NCI-H146 treated with DMSO at 0.1 percent for 48 hours (cell line): ENCODE data around the gene CELA2B.

ENCODE experiments used
- DNase-seq: peaks from one replicate; lab custom pipeline; 2025; ENCODE audit not compliant: unreplicated experiment; lab: John Stamatoyannopoulos, UW

CELA2B gene

DNA sequence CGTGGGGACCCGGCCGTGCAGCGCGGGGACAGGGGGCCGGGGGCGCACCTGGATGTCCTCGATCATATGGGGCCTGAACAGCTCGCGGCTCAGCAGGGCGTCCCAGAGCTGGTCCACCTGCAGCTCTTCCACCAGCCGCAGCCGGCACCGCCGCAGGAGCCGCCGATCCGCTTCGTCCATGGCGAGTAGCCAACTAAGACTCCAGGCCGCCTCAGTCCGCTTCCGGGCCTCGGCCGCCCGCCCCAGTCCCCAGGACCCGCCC lies 48.0 kb downstream of the CELA2B start, which contains the start of gene CASP9:
TSS of gene CASP9 (minus strand) at position 195 of the 262 bp plus-strand sequence. CDS start at position 180, 15 bp downstream.
- no peak for DNase-seq

DNA sequence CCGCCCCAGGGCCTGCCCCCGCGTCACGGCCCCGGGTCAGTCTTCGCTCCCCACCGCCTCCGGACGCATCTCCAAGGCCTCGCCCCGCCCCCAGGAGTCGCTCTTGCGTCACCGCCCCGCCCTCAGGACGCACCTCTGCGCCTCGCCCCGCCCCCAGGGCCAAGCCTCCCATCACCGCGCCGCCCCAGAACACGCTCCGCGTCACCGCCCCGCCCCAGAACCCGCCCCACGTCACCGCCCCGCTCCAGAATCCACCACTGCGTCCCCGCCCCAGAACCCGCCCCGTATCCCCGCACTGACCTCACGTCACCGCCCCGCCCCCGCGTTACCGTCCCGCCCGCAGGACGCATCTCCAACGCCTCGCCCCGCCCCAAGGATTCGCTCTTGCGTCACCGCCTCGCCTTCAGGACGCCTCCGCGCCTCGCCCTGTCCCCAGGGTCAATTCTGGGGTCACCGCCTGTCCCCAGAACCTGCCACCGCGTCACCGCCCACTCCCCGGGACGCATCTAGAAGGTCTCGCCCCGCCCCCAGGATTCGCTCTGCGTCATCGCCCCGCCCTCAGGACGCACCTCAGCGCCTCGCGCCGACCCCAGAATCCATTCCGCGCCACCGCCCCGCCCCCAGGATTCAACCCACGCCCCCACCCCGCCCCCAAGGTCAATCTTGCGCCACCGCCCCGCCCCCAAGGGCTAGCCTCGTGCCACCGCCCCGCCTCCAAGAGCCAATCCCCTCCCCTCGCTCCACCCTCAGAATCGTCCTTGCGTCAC lies 48.6 kb downstream of the CELA2B start:
- peak; percentile 88 for DNase-seq

DNA sequence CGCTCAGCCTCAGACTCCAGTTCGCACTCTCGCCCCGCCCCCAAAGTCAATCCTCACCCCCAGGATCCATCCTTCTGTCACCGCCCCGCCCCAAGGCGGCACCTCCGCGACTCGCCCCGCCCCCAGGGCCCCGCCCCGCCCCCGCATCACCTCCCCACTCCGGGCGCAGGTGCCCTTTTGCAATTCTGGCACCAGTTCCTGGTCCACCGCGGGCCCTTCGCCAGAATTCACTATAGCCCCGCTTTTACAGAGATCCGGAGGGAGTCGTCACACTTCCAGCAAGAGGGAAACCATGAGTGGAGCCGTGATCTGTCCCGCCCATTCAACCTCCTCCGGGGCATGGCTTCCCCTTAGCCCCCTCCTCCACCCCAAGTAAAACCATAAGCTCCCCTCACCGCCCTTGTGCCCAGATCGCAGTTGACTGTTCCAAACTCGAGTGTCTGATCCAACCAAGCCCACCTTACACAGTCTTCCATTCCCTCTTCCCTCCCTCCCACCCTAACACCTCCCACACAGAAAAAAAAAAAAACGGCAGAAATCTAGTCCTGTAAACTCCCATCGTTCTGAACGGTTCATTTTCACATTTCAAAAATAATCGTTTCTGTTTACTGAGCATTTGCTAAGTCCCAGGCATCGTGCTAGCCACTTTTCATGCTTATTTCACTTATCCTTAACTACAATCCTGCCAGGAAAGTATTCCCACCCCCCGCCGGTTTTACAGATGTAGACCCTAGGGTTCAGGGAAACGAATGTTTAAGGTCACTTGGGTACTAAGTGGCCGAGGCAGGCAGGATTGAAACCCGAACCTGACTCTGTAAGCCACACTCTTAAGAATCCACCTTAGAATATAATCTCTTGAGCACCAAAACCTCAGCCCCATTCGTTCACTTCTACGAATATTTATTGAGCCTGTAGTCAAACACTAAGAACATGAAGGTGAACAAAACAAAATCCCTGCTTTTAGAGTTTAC lies 49.4 kb downstream of the CELA2B start:
- DNase-seq = no peak

DNA sequence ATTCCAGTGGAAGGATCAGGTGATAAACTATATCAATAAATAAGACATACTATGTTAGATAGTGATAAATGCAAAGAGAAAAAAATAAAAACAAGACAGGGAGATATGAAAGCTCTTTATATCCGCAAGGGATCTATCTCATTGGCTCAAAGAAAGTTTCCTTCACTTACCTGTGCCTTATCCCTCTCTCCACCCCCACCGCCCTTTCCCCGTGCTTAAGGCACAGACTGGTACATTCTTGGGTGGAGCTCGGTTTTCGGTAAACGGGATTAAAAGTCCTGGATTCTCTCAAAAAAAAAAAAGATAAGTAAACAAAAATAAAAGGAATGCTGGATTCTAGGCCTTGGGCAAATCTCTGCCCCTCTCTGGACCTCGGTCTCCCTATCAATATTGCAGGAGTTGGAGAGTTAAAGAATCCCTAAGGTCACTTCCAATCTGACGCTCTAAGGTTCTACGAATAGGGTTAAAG lies 50.2 kb downstream of the CELA2B start:
- DNase-seq = no peak

DNA sequence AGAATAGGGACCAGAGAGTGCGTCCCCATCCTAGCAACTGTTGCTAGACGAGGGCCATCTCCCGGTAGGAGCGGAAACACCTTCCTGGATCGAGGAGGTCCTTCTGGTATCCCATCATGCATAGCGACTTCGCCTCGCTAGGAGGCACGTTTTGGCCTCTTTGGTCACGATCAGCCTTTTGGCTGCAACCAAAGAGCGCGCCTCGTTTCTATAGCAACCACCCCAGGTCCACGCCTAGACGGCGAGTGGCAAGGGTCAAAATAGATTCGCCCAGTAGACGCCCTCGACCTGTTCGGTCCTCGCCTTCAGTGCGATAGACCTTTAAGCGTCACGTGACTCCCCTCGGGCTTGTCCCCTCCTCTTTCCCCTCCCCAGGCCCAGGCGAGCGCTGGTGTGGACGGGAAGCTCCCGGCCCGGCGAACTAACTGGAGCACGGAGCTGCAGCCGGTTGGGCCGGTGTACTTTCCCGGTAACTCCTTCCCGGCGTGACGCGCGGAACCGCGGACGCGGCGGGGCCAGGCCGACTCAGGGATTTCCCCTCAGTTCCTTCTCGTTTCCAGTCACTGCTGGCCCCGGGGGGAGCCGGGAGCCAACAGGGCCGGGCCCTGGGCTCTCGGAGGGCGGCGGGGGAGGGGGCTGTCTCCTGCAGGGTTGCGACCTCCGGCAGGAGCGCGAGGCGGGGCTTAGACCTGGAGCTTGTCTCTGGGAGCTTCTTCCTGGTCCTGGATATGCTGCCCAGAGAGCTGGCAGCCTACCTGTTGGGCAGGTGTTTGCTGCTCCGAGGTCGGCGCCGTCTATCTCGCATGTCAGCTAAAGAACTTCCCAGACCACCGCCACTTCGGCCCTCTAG lies 50.8 kb downstream of the CELA2B start, which contains the start of gene DNAJC16:
TSS of gene DNAJC16 (plus strand) at position 359 of the 850 bp plus-strand sequence. CDS start 2,258 bp downstream, outside the sequence.
- peak; percentile 95 for DNase-seq

DNA sequence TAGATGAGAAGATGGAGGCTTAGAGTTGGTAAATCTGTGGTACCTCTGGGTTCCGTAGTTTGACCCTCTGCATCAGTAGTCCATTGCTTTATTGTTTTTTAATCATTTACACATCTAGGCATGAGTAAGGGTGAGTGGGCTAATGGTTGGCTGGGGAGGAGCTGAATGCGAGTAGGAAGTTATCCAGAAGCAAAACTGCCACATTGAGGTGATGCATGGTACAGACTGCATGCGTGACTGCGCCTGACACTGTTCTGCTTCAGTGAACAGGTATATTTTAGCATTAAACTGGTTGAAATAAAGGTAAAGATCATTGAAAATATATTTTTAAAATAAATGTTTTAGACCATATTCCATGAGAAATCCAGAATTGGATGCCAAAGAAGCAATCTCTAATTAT lies 55.1 kb downstream of the CELA2B start:
- DNase-seq = no peak

DNA sequence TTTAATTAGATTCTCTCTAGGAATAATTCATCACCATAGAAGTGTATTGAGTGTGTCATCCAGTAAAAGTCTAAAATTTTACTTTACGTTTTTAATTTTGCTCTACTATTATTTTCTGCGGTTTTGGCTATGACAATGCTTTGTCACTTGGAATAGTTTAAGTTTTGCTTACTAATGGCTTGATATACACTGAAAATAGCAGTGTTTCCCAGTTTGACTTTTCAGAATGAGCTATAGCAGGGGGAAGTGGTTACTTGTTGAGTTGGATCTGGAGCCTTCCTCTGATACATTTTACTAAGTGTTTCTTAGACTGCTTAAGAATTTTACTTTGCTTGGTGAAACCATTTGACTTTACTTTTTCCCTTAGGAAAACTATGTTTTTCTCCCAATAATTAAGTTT lies 55.8 kb downstream of the CELA2B start:
- DNase-seq = no peak

DNA sequence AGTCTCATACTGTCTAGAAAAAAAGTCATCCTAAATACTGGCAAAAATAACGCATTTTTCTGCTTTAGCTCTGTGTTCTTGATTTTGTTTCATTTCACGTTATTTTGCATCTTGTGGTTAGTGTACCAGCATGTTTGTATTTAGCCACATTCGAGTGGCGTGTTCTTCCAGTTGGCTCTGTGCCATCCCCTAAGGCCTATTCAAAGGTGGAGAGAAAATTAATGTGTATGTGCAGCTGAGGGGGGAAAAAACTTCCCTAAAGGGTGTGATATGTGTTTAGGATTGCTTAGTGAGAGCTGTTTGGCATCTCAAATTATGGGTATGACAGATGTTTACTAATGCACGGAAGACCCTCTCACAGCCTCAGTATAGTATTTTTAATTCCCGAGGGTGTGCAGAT lies 62.9 kb downstream of the CELA2B start:
- no peak for DNase-seq

DNA sequence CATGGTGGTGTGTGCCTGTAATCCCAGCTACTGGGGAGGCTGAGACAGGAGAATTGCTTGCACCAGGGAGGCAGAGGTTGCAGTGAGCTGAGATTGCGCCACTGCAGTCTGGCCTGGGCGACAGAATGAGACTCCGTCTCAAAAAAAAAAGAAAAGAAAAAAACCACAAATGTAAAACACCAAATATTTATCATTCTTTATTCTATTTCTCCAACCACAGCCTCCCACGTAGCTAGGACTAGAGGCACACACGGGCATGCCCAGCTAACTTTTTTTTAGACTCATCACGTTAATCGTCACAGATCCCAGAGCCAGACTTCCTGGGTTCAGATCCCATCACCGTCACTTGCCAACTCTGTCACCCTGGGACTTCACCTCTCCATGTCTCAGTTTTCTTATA lies 64.3 kb downstream of the CELA2B start:
- no peak for DNase-seq
